ENCODE measurements around the gene ATF2. TPM values are rescaled to one million over a fixed set of nuclear protein-coding genes. Genes with fewer than 3 reads are reported as not detected.

ATF2 gene
- total and polyA plus RNA-seq, 9 of the 15 experiments (the other 6 are each of a cell fraction or from before 2014, with no cell fraction given) = 24.2 to 111 (median 45.9) TPM

GRCh38 chr2:175181104-175181876, 13.3 kb upstream of the ATF2 start, which contains the start of gene ATP5MC3 (continued):
- TF ChIP-seq PBX2 (CRISPR knock-in tag; IDR thresholded peaks at IDR 0.05; ENCODE audit: low read depth) (no peak), PBX2 (tag; conservative IDR thresholded peaks at IDR 0.05; ENCODE audit: low read depth) (no peak), MYC (IDR thresholded peaks at IDR 0.05; ENCODE audit: low read depth, low read length) (peak; percentile 91), MYC (CRISPR knock-in tag; IDR thresholded peaks at IDR 0.05; ENCODE audit: borderline replicate concordance, low read depth) (peak; percentile 61; the same call in 1 of the 2 replicates), ZNF512 (tag; IDR thresholded peaks at IDR 0.05) (no peak), MED1 (CRISPR knock-in tag; IDR thresholded peaks at IDR 0.05; ENCODE audit: borderline replicate concordance) (no peak), ZNF695 (CRISPR knock-in tag; IDR thresholded peaks at IDR 0.05) (no peak), NCOA6 (IDR thresholded peaks at IDR 0.05) (no peak), KAT8 (IDR thresholded peaks at IDR 0.05; ENCODE audit: low read depth) (no peak), CEBPB (tag; IDR thresholded peaks at IDR 0.05) (no peak; the same call in 1 of the 2 replicates), RNF2 (IDR thresholded peaks at IDR 0.05) (peak; percentile 2; the same call in 1 of the 2 replicates), VEZF1 (CRISPR knock-in tag; IDR thresholded peaks at IDR 0.05) (peak; percentile 81), DACH1 (IDR thresholded peaks at IDR 0.05; ENCODE audit: partially characterized antibody) (peak; percentile 59), BHLHE40 (IDR thresholded peaks at IDR 0.05; ENCODE audit: low read length) (peak; percentile 75), HCFC1 (IDR thresholded peaks at IDR 0.05; ENCODE audit: low read depth, low read length) (peak; percentile 75), ZBTB43 (CRISPR knock-in tag; IDR thresholded peaks at IDR 0.05) (no peak), NR2C2 (CRISPR knock-in tag; IDR thresholded peaks at IDR 0.05) (peak; percentile 93), NR2C2 (tag; IDR thresholded peaks at IDR 0.05) (peak; percentile 99), SMARCA5 (IDR thresholded peaks at IDR 0.05) (peak; percentile 41; the same call in 1 of the 2 replicates), SIN3B (IDR thresholded peaks at IDR 0.05; ENCODE audit: low read depth) (peak; percentile 49; the same call in 1 of the 2 replicates), KLF13 (tag; IDR thresholded peaks at IDR 0.05; ENCODE audit: borderline replicate concordance, low read depth) (no peak), ZNF699 (CRISPR knock-in tag; IDR thresholded peaks at IDR 0.05; ENCODE audit: insufficient replicate concordance) (no peak), NFYB (IDR thresholded peaks at IDR 0.05; ENCODE audit: extremely low read depth, insufficient read length) (no peak)
